Activated gamma-delta T cell treated with Interleukin-2 at 50 U/mL for 16 hours (primary cell): ENCODE data around the gene MARCHF6.
"Not testable (repeated sequence)": the region's sequence is repeated elsewhere in the genome, so short reads cannot be mapped to it uniquely, and the experiment has no call there.

Experiments
- DNase-seq: peaks from one replicate; pipeline ENCODE4 v3.0.0-alpha.2; 2020

The MARCHF6 gene

GRCh38 chr5:10353241-10354047, at the start of gene MARCHF6:
TSS of gene MARCHF6 (plus strand) at chr5:10353695. CDS start at chr5:10353899, 204 bp downstream.
- DNase-seq: peak; percentile 96

GRCh38 chr5:10303699-10304170, 49.8 kb upstream of the MARCHF6 start:
- no peak for DNase-seq

GRCh38 chr5:10304932-10305331, 48.6 kb upstream of the MARCHF6 start:
- no peak for DNase-seq

GRCh38 chr5:10306114-10306513, 47.4 kb upstream of the MARCHF6 start:
- DNase-seq: no peak

- no peak for DNase-seq
These were observed 46.7 kb upstream of the MARCHF6 start for GRCh38 chr5:10306806-10307205.

GRCh38 chr5:10307206-10308148, 46.0 kb upstream of the MARCHF6 start, which contains the start of gene CMBL:
TSS of gene CMBL (minus strand) at chr5:10307902. CDS start at chr5:10290762, 17,140 bp downstream.
- peak; percentile 6 for DNase-seq

- no peak for DNase-seq
These were observed 44.7 kb upstream of the MARCHF6 start for GRCh38 chr5:10308844-10309243.

GRCh38 chr5:10310066-10310779, 43.3 kb upstream of the MARCHF6 start:
- no peak for DNase-seq

GRCh38 chr5:10310835-10311570, 42.5 kb upstream of the MARCHF6 start:
- DNase-seq: not testable (repeated sequence)

GRCh38 chr5:10311595-10312425, 41.7 kb upstream of the MARCHF6 start:
- no peak for DNase-seq

- no peak for DNase-seq
These were observed 38.3 kb upstream of the MARCHF6 start for GRCh38 chr5:10315201-10315600.

- no peak for DNase-seq
These were observed 37.5 kb upstream of the MARCHF6 start for GRCh38 chr5:10315824-10316509.

GRCh38 chr5:10317825-10318682, 35.4 kb upstream of the MARCHF6 start:
- no peak for DNase-seq

GRCh38 chr5:10319202-10319851, 34.2 kb upstream of the MARCHF6 start:
- no peak for DNase-seq

GRCh38 chr5:10320793-10321192, 32.7 kb upstream of the MARCHF6 start:
- DNase-seq: no peak

GRCh38 chr5:10321882-10322281, 31.6 kb upstream of the MARCHF6 start:
- DNase-seq: no peak

- DNase-seq: no peak
These were observed 29.7 kb upstream of the MARCHF6 start for GRCh38 chr5:10323588-10324488.
